ENCODE results near the gene IKBKG.

GRCh38 chrX:154511761-154512160 lies 35.7 kb upstream of the IKBKG start:
- no peak for TF ChIP-seq JUND (IDR thresholded peaks at IDR 0.05; ENCODE audit: low read length)
- TF ChIP-seq MAX (IDR thresholded peaks at IDR 0.05), result no peak
- TF ChIP-seq SIX5 (IDR thresholded peaks at IDR 0.05; ENCODE audit: low read depth, low read length), result no peak
- no peak for TF ChIP-seq EGR1 (IDR thresholded peaks at IDR 0.05; ENCODE audit: borderline replicate concordance, low read depth, low read length)
- no peak for TF ChIP-seq CTCF (IDR thresholded peaks at IDR 0.05; ENCODE audit: control extremely low read depth in 1 of 3, insufficient read depth in 1 of 3, low read depth in 1 of 3, low read length in 3 of 3)

All from H1 (cell line).